Measurements from ENCODE around the gene FAM53A.

The FAM53A gene

GRCh38 chr4:1656986-1657385, 27.1 kb downstream of the FAM53A start:
- no peaks in the 10 kb centered on the region for H3K36me3 ChIP-seq (ENCODE audit: control insufficient read depth, insufficient read depth, low read length)
- no peaks in the 10 kb centered on the region for H3K27me3 ChIP-seq (replicated peaks; ENCODE audit: control insufficient read depth, insufficient read depth, low read length)
- no peak for TF ChIP-seq CTCF (IDR thresholded peaks at IDR 0.05; ENCODE audit: insufficient read depth, low read length, poor library complexity, severe bottlenecking)
- no peak for DNase-seq (ENCODE audit: extremely low read depth, insufficient read length)
- H3K4me3 ChIP-seq (replicated peaks; ENCODE audit: low read depth, low read length) = no peak overlapping the region

DNA sequence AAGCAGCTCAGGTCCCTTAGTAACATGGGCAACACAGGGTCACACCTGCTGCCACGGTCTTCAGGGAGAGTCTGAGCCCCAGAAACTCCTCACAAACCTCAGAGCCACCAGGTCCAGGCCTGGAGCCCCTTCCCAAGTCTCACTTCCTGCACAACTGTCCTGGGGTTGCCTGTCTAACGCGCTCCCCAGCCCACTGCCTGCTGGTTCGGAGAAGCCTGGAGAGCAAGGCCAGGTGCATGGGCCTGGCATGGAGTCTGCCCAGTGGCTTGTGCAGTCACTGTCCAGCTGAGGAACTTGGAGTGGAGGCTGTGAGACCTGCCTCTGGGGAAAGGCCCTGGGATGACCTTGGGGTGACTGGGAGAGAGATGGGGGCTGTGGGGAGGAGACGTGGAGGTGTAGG, 28.0 kb downstream of the FAM53A start:
- H3K36me3 ChIP-seq (ENCODE audit: control insufficient read depth, insufficient read depth, low read length) = no peaks in the 10 kb centered on the region
- no peak for TF ChIP-seq CTCF (IDR thresholded peaks at IDR 0.05; ENCODE audit: insufficient read depth, low read length, poor library complexity, severe bottlenecking)
- no peak for DNase-seq (ENCODE audit: extremely low read depth, insufficient read length)
- H3K27me3 ChIP-seq (replicated peaks; ENCODE audit: control insufficient read depth, insufficient read depth, low read length) = no peaks in the 10 kb centered on the region
- H3K4me3 ChIP-seq (replicated peaks; ENCODE audit: low read depth, low read length) = no peak overlapping the region

DNA sequence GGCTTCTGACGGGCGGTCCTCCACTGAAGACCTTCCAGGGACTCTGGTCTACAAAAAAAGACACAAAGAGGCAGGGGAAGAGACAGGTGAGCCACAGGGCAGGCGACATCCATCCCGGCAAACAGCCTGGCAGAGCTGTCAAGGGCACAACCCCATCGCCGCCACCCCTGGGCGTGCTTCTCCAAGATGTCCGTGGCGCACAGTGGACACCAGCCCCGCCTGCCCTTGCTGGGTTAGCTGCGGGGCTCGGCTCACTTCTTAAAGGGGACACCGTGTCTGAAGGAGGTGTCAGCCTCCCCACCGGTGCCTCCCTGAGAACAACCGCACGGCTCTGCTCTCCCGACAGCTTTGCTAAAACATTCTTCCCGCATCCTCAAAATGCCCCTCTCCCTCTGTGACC, 28.4 kb downstream of the FAM53A start:
- DNase-seq (ENCODE audit: extremely low read depth, insufficient read length) = no peak
- no peak overlapping the region for H3K4me3 ChIP-seq (replicated peaks; ENCODE audit: low read depth, low read length)
- no peak for TF ChIP-seq CTCF (IDR thresholded peaks at IDR 0.05; ENCODE audit: insufficient read depth, low read length, poor library complexity, severe bottlenecking)
- H3K27me3 ChIP-seq (replicated peaks; ENCODE audit: control insufficient read depth, insufficient read depth, low read length) = no peaks in the 10 kb centered on the region
- no peaks in the 10 kb centered on the region for H3K36me3 ChIP-seq (ENCODE audit: control insufficient read depth, insufficient read depth, low read length)

DNA sequence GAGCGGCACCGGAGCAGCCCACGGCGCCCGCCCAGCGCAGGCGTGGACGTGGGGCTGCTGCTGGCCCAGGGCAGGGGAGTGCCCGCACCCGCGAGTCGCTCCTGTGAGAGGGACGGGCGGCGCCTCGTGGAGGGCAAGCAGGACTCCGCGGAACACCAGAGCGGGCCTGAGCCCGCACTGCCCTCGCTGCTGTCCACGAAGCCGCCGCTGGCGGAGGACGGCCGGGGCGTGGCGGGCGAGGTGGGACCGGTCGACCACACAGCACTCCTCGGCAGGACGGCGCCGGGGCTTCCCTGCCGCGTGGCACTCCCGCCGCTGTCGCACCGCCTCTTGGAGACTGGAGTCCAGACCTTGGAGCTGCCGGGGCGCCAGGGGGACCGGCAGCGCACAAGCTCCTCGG, 29.0 kb downstream of the FAM53A start:
- no peak for DNase-seq (ENCODE audit: extremely low read depth, insufficient read length)
- no peak overlapping the region for H3K4me3 ChIP-seq (replicated peaks; ENCODE audit: low read depth, low read length)
- no peak for TF ChIP-seq CTCF (IDR thresholded peaks at IDR 0.05; ENCODE audit: insufficient read depth, low read length, poor library complexity, severe bottlenecking)
- H3K27me3 ChIP-seq (replicated peaks; ENCODE audit: control insufficient read depth, insufficient read depth, low read length) = no peaks in the 10 kb centered on the region
- H3K36me3 ChIP-seq (ENCODE audit: control insufficient read depth, insufficient read depth, low read length) = no peaks in the 10 kb centered on the region

DNA sequence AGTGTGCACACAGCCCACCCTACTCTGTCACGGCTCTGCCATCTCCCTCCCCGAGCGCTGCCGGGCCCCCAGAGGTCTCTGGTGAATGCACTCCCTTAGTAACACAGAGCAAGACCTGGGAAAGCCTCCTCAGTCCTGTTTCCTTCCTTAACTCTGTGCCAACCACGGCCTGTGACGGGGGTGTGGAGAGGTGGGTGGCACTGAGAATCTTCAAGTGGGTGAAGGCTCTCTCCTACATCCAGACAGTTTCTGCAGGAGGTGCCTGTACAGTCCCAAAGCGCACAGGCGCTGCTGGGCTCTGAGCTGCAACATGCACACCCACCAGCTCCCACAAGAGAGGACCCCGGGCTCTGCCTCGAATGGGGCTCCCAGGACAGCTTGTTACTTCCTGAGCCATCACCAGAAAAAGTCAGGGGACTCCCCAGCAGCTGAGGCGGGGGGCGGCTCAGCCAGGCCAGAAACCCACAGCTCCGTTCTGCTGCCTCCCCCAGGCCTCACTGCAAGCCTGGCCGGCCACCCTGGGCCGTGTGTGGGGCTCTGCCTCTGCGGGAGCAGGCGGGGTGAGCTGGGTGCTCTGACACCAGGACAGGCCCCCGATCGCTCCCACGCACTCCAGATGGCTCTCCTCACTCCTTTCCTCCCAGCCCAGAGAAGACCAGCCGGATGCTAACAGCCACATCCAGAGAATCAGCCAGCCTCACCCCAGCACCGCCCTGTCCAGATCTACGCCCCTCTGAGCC, 29.7 kb downstream of the FAM53A start:
- Histone ChIP-seq H3K27me3 (replicated peaks; ENCODE audit: control insufficient read depth, insufficient read depth, low read length) (no peaks in the 10 kb centered on the region), H3K36me3 (ENCODE audit: control insufficient read depth, insufficient read depth, low read length) (no peaks in the 10 kb centered on the region), H3K4me3 (replicated peaks; ENCODE audit: low read depth, low read length) (no peak overlapping the region)
- DNase-seq (ENCODE audit: extremely low read depth, insufficient read length) = no peak
- no peak for TF ChIP-seq CTCF (IDR thresholded peaks at IDR 0.05; ENCODE audit: insufficient read depth, low read length, poor library complexity, severe bottlenecking)

DNA sequence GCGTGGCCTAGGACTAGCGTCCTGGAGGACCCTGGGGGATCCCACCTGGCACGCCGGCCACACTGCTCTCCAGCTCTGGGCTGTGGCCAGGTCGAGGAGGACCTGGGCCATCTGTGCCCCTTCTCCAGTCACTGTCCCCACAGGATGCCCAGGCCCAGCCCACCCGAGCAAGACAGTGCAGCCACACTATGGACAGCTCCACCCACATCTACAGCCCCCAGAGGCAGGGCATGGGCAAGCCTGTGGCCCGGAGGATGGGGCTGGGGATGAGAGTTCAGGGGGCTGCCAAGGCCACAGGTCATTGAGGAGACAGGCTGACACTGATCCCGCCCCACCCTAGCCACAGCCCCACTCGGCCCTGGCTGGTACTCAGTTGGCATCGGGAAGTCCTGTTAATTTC, 30.3 kb downstream of the FAM53A start:
- TF ChIP-seq CTCF (IDR thresholded peaks at IDR 0.05; ENCODE audit: insufficient read depth, low read length, poor library complexity, severe bottlenecking) = no peak
- Histone ChIP-seq H3K4me3 (replicated peaks; ENCODE audit: low read depth, low read length) (no peak overlapping the region), H3K36me3 (ENCODE audit: control insufficient read depth, insufficient read depth, low read length) (no peaks in the 10 kb centered on the region), H3K27me3 (replicated peaks; ENCODE audit: control insufficient read depth, insufficient read depth, low read length) (no peaks in the 10 kb centered on the region)
- DNase-seq (ENCODE audit: extremely low read depth, insufficient read length) = no peak
